K562 (cell line): ENCODE data around the gene GOLGA2. TPM values are rescaled to one million over a fixed set of nuclear protein-coding genes. Genes with fewer than 3 reads are reported as not detected.

Experiments
- CBX2 ChIP-seq: fragments of 200-600 bp; sonication (generic); IDR thresholded peaks from one replicate; pipeline ENCODE4 v1.6.1; 2012; ENCODE audit warnings: mild to moderate bottlenecking, low read length, inconsistent platforms; ENCODE audit not compliant: insufficient read depth, poor library complexity, severe bottlenecking
- CREB1 ChIP-seq, 2 experiments: sonication (generic) in 1 of 2; formaldehyde crosslinking in 1 of 2; IDR thresholded peaks; 2 replicates each; pipeline versions ENCODE4 v1.6.1 to v1.8.0; 2012 to 2022; ENCODE audit warnings: inconsistent platforms in 1 of 2, mild to moderate bottlenecking in 1 of 2, missing genetic modification reagents in 1 of 2, moderate library complexity in 1 of 2
- HIVEP1 ChIP-seq: fragments of 250-450 bp; sonication (Bioruptor Pico); IDR thresholded peaks from 2 replicates; pipeline ENCODE4 v1.4.0; 2020; ENCODE audit warnings: mild to moderate bottlenecking
- HMBOX1 ChIP-seq: sonication (generic); IDR thresholded peaks from 2 replicates; pipeline ENCODE4 v1.6.1; 2016
- MGA ChIP-seq: fragments of 450-650 bp; IDR thresholded peaks from 2 replicates; pipeline ENCODE4 v1.6.1; 2016; ENCODE audit warnings: mild to moderate bottlenecking, moderate library complexity
- SPI1 ChIP-seq: IDR thresholded peaks from 2 replicates; pipeline ENCODE4 v1.6.1; 2011; ENCODE audit warnings: low read depth, low read length, control low read depth, borderline replicate concordance
- ZFX ChIP-seq: sonication (generic); formaldehyde crosslinking; IDR thresholded peaks from 2 replicates; pipeline ENCODE4 v1.8.0; 2022; ENCODE audit warnings: mild to moderate bottlenecking, missing genetic modification reagents, moderate library complexity
- ZNF41 ChIP-seq: fragments of 250-450 bp; sonication (Bioruptor Pico); conservative IDR thresholded peaks from 2 replicates; pipeline ENCODE4 v1.4.0; 2020; ENCODE audit warnings: mild to moderate bottlenecking
- ZNF586 ChIP-seq: fragments of 450-650 bp; formaldehyde crosslinking; conservative IDR thresholded peaks from 2 replicates; pipeline ENCODE4 v1.4.0; 2020; ENCODE audit warnings: mild to moderate bottlenecking, moderate library complexity
- ZNF699 ChIP-seq: fragments of 250-450 bp; sonication (Bioruptor Pico); IDR thresholded peaks from 2 replicates; pipeline ENCODE4 v1.8.0; 2021; ENCODE audit warnings: mild to moderate bottlenecking, moderate library complexity; ENCODE audit not compliant: insufficient replicate concordance
- ZNF707 ChIP-seq: fragments of 250-450 bp; sonication (Bioruptor Pico); conservative IDR thresholded peaks from 2 replicates; pipeline ENCODE4 v1.8.0; 2022; ENCODE audit warnings: inconsistent platforms, mild to moderate bottlenecking, moderate library complexity
- ZNF77 ChIP-seq: fragments of 250-450 bp; sonication (Bioruptor Pico); IDR thresholded peaks from 2 replicates; pipeline ENCODE4 v1.5.0; 2020
- polyA plus RNA-seq, 8 experiments: library from polyadenylated mRNA; depleted of rRNA in 4 of 8; stranded (reverse) in 5 of 8; unstranded in 3 of 8; fragments of >200 nt; fragmentation: Nextera tagmentation in 2 of 8; fragmentation: Illumina TruSeq in 1 of 8; extraction: Ambion mirVana in 2 of 8; extraction: Trizol in 1 of 8; gene quantifications; 2 replicates each; pipeline versions ENCODE4 v1.2.1 to v1.2.3, GENCODE V29; 2011 to 2014; ENCODE audit warnings: inconsistent platforms in 1 of 8, missing spikeins in 1 of 8
- total RNA-seq, 7 experiments: library from RNA; depleted of rRNA in 6 of 7; stranded (reverse); fragments of >200 nt in 6 of 7; fragmentation: Illumina TruSeq in 2 of 7; extraction: Trizol in 2 of 7; gene quantifications; 2 replicates each; pipeline versions ENCODE4 v1.2.1 to v1.2.3, GENCODE V29; 2011 to 2021; ENCODE audit warnings: low replicate concordance in 1 of 7
- TF ChIP-seq, protein P1 (sequence below): fragments of 250-450 bp; sonication (Bioruptor Pico); IDR thresholded peaks from 2 replicates; pipeline ENCODE4 v1.6.1; 2021; ENCODE audit warnings: mild to moderate bottlenecking

Gene GOLGA2
- total and polyA plus RNA-seq, 9 of the 15 experiments (the other 6 are each of a cell fraction or from before 2014, with no cell fraction given) = 15.7 to 138 (median 76.0) TPM

- peak; percentile 67 for TF ChIP-seq CREB1 (IDR thresholded peaks at IDR 0.05)
- no peak for TF ChIP-seq CREB1 (CRISPR knock-in tag; IDR thresholded peaks at IDR 0.05)
- no peak; the same call in 1 of the 2 replicates for TF ChIP-seq ZNF41 (CRISPR knock-in tag)
- TF ChIP-seq ZNF707 (CRISPR knock-in tag) = no peak
- TF ChIP-seq ZNF77 (CRISPR knock-in tag) = no peak
- TF ChIP-seq CBX2 = no peak
- TF ChIP-seq ZNF586 (CRISPR knock-in tag) = no peak
- no peak for TF ChIP-seq ZFX (CRISPR knock-in tag)
- TF ChIP-seq HMBOX1 = no peak
- no peak for TF ChIP-seq MGA
- 0 out of 2 replicates have a peak, but pooled peaks have one; percentile 70 for TF ChIP-seq HIVEP1 (CRISPR knock-in tag)
- TF ChIP-seq ZNF699 = no peak
- no peak for TF ChIP-seq SPI1
- TF ChIP-seq, protein P1, sequence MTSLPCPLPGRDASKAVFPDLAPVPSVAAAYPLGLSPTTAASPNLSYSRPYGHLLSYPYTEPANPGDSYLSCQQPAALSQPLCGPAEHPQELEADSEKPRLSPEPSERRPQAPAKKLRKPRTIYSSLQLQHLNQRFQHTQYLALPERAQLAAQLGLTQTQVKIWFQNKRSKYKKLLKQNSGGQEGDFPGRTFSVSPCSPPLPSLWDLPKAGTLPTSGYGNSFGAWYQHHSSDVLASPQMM (CRISPR knock-in tag) = no peak
Observed at GRCh38 chr9:128249908-128250838, 25.6 kb downstream of the GOLGA2 start (continued).
